ENCODE results near the gene SCGB2B2. TPM values are rescaled to one million over a fixed set of nuclear protein-coding genes. Genes with fewer than 3 reads are reported as not detected.

SCGB2B2 gene
- polyA plus RNA-seq, 3 donors = 0.05 TPM; not detected in 2

GRCh38 chr19:34678085-34678412 is 1.1 kb upstream of the SCGB2B2 start:
- peak overlapping the region; percentile 93 to 98 for H3K27ac ChIP-seq (ENCODE audit: low read depth in 1 of 2, low read length in 2 of 2)
- intact Hi-C loops (cut with micrococcal nuclease) = loop anchor here (2.0 to 10.0 kb wide), 6 partner anchors 54 to 1537 kb away; partner anchors contain the start of genes IGFLR1 (in 1 of the 2), LIN37 (in 1 of the 2), LSM14A (in 1 of the 2) and PSENEN (in 1 of the 2)
- peaks cover 0 to 23% (median 17%) of the 10 kb centered on the region in 3 donors for H3K27me3 Mint-ChIP-seq (ENCODE audit: low read depth in 3 of 3)
- H3K27ac Mint-ChIP-seq = peak overlapping the region; percentile 95 to 100 (median 99)
- H3K9me3 ChIP-seq (replicated peaks in 1 of 2; ENCODE audit: control insufficient read depth in 1 of 2, insufficient read depth in 1 of 2, low read length in 2 of 2) = peaks cover 38 to 69% of the 10 kb centered on the region in 2 donors
- H3K4me2 ChIP-seq (replicated peaks; ENCODE audit: extremely low read depth, low read length, poor library complexity, severe bottlenecking) = peak overlapping the region; percentile 84
- H3K4me1 Mint-ChIP-seq = peaks cover 16% of the 10 kb centered on the region
- WGBS (ENCODE audit: insufficient coverage) = 4% methylated on average over 5 of the region's 20 CpGs
- H3K9ac ChIP-seq (ENCODE audit: insufficient read depth, low read length, poor library complexity, severe bottlenecking) = peak overlapping the region; percentile 96
- H3K27me3 ChIP-seq (ENCODE audit: control insufficient read depth in 2 of 2, insufficient read depth in 2 of 2, low read length in 2 of 2) = peaks cover 2 to 18% of the 10 kb centered on the region in 2 donors
- H3K4me3 ChIP-seq (replicated peaks in 1 of 3; ENCODE audit: low read depth in 2 of 3, low read length in 3 of 3) = peak overlapping the region; percentile 50 to 91 (median 79)
- no peak for DNase-seq
- H3K79me2 ChIP-seq (ENCODE audit: insufficient read depth, low read length) = peaks cover 2% of the 10 kb centered on the region
- H4K20me1 ChIP-seq (ENCODE audit: insufficient read depth, low read length) = no peaks in the 10 kb centered on the region
- peaks cover 32 to 81% (median 64%) of the 10 kb centered on the region in 7 donors for H3K9me3 Mint-ChIP-seq
- peak overlapping the region; percentile 94 for H2AFZ ChIP-seq (ENCODE audit: insufficient read depth, low read depth, low read length, poor library complexity, severe bottlenecking)
- H3K4me3 Mint-ChIP-seq = peak overlapping the region; percentile 96 to 99
- H3K4me1 ChIP-seq (ENCODE audit: control insufficient read depth in 1 of 2, insufficient read depth in 2 of 2, low read length in 2 of 2) = peaks cover 16 to 20% of the 10 kb centered on the region in 2 donors
- H3K36me3 ChIP-seq (replicated peaks in 1 of 2; ENCODE audit: control insufficient read depth in 1 of 2, insufficient read depth in 2 of 2, low read length in 2 of 2) = peaks cover 15 to 45% of the 10 kb centered on the region in 2 donors
- H3K36me3 Mint-ChIP-seq = peaks cover 42 to 49% of the 10 kb centered on the region in 2 donors
- no peak for TF ChIP-seq CTCF (IDR thresholded peaks at IDR 0.05)

- Mint-ChIP-seq H3K27me3 (ENCODE audit: low read depth in 3 of 3) (peaks cover 4 to 23% (median 19%) of the 10 kb centered on the region in 3 donors), H3K4me1 (peaks cover 16% of the 10 kb centered on the region), H3K36me3 (peaks cover 37 to 44% of the 10 kb centered on the region in 2 donors), H3K9me3 (peaks cover 28 to 80% (median 59%) of the 10 kb centered on the region in 7 donors), H3K27ac (peak within 1 kb of the TSS; percentile 95 to 100 (median 99)), H3K4me3 (peak within 1 kb of the TSS; percentile 96 to 99)
- Histone ChIP-seq H3K79me2 (ENCODE audit: insufficient read depth, low read length) (peaks cover 2% of the 10 kb centered on the region), H3K4me3 (replicated peaks in 1 of 3; ENCODE audit: low read depth in 2 of 3, low read length in 3 of 3) (peak within 1 kb of the TSS; percentile 50 to 91 (median 79)), H3K4me1 (ENCODE audit: control insufficient read depth in 1 of 2, insufficient read depth in 2 of 2, low read length in 2 of 2) (peaks cover 16 to 20% of the 10 kb centered on the region in 2 donors), H3K9ac (ENCODE audit: insufficient read depth, low read length, poor library complexity, severe bottlenecking) (peak within 1 kb of the TSS; percentile 96), H4K20me1 (ENCODE audit: insufficient read depth, low read length) (no peaks in the 10 kb centered on the region), H3K36me3 (replicated peaks in 1 of 2; ENCODE audit: control insufficient read depth in 1 of 2, insufficient read depth in 2 of 2, low read length in 2 of 2) (peaks cover 10 to 40% of the 10 kb centered on the region in 2 donors), H3K9me3 (replicated peaks in 1 of 2; ENCODE audit: control insufficient read depth in 1 of 2, insufficient read depth in 1 of 2, low read length in 2 of 2) (peaks cover 34 to 64% of the 10 kb centered on the region in 2 donors), H2AFZ (ENCODE audit: insufficient read depth, low read depth, low read length, poor library complexity, severe bottlenecking) (peak within 1 kb of the TSS; percentile 94), H3K27me3 (ENCODE audit: control insufficient read depth in 2 of 2, insufficient read depth in 2 of 2, low read length in 2 of 2) (peaks cover 2 to 18% of the 10 kb centered on the region in 2 donors), H3K27ac (ENCODE audit: low read depth in 1 of 2, low read length in 2 of 2) (peak within 1 kb of the TSS; percentile 93 to 98), H3K4me2 (replicated peaks; ENCODE audit: extremely low read depth, low read length, poor library complexity, severe bottlenecking) (peak within 1 kb of the TSS; percentile 84)
- WGBS (ENCODE audit: insufficient coverage) = under 1% methylated on average over 74 of the region's 74 CpGs
- intact Hi-C loops (cut with micrococcal nuclease) = loop anchor here (2.0 to 10.0 kb wide), 6 partner anchors 55 to 1537 kb away; partner anchors contain the start of genes IGFLR1 (in 1 of the 2), LIN37 (in 1 of the 2), LSM14A (in 1 of the 2) and PSENEN (in 1 of the 2)
- DNase-seq = peak; percentile 94 to 97 (median 96)
- peak; percentile 2 for TF ChIP-seq CTCF (IDR thresholded peaks at IDR 0.05)
Measured at GRCh38 chr19:34677386-34678084, 576 bp upstream of the SCGB2B2 start, which contains the start of gene ZNF302. ZNF302 (plus strand) TSS chr19:34677678; CDS start chr19:34678805, 1,127 bp downstream.
